K562 treated with DMSO at 1 percent for 24 hours (cell line): ENCODE results near the gene C1orf105. TPM values are rescaled to one million over a fixed set of nuclear protein-coding genes. Genes with fewer than 3 reads are reported as not detected.

Source experiments
- total RNA-seq: library from RNA; unstranded; fragments of 300-600 nt; gene quantifications from 2 replicates; pipeline ENCODE4 v1.2.3, GENCODE V29; 2022; ENCODE audit warnings: low read depth; ENCODE audit not compliant: insufficient read depth

Gene C1orf105, protein sequence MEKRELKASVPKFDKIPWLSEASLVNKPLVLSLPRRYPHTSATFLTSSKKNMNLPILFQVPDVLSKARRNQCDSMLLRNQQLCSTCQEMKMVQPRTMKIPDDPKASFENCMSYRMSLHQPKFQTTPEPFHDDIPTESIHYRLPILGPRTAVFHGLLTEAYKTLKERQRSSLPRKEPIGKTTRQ
- not detected in 2 replicates for total RNA-seq

DNA sequence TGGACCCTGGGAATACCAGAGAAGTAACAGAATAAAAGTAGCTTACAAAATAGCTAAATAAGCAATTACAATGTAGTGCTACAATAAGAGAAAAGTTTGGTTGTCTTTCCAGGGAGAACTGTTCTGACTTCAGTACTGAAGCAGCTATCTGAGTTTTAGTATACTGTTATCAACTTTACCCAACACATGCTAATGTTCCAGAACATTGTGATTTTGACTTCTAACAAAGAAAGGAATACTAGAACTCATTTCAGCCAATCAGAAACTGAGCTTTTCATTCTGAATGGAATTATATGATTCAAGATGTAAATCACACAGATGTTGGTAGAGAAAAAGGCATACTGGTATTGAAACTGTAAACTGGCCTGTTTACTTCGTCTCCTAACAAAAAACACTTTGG is at the start of gene C1orf105:
TSS of gene C1orf105 (plus strand) at position 301 of the 400 bp plus-strand sequence. CDS start 201 bp downstream, outside the sequence.

DNA sequence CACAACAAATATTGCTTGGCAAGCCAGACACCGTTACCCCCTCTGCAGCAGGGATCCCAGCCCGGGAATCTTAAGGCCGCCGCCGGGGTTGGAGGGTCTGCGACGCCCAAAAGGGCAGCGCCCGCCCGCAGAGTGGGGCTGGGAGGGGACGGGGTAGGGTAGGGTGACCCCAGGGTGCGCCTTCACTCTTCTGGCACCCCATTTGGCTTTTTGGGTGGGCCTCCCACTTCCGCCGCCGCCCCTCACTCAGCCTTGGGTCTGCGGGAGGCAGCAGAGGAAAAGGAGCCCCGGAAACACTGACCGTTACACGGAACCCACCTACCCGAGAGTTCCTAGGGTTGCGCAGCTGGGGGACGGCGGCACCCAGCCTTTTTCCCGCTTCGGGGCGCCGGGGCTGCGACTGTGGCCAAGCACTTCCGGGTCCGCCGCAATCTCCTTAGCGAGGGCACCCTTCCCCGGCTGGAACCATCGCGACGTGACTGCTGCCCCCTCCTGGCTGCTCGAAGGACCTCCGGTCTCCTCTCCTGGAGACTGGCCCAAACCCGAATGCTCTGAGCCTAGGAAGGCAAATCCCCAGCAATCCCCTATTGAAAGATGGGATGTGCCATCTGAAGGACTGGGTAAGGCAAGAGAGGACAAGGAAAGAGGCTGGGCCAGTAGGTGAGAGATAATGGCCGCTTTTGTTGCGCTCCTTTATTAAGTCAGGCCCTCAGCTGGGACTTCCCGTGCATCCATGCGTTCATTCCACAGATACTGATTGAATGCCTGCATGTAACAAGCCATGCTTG is 23.4 kb downstream of the C1orf105 start, which contains the start of gene PIGC:
TSS of gene PIGC (minus strand) at position 404 of the 788 bp plus-strand sequence. CDS start 1,447 bp downstream, outside the sequence.

Other genes starting within 250 kb of the C1orf105 start
- gene PIGC, start 23.4 kb downstream of the C1orf105 start, total RNA-seq, result 74.2 and 76.7 TPM in 2 replicates
- 9.0 and 11.6 TPM in 2 replicates for gene SUCO, start 112.5 kb downstream of the C1orf105 start, total RNA-seq
- gene FASLG, start 238.4 kb downstream of the C1orf105 start, total RNA-seq, result not detected in 2 replicates